ENCODE results near the gene SASH1. TPM values are rescaled to one million over a fixed set of nuclear protein-coding genes. Genes with fewer than 3 reads are reported as not detected.

The SASH1 gene
- total and polyA plus RNA-seq, 2 of the 8 experiments (the other 6 are each of a cell fraction or from before 2014, with no cell fraction given): 6.0 to 20.2 TPM

GRCh38 chr6:148329596-148330381 lies 12.8 kb upstream of the SASH1 start:
- no peaks in the 10 kb centered on the region for H4K20me1 ChIP-seq (replicated peaks in 1 of 2; ENCODE audit: control insufficient read depth in 1 of 2, insufficient read depth in 2 of 2, low read length in 2 of 2)
- no peak overlapping the region for H2BK12ac ChIP-seq (ENCODE audit: low read depth, low read length)
- no peak overlapping the region for H2AK5ac ChIP-seq (ENCODE audit: low read depth, low read length)
- H3K23me2 ChIP-seq (ENCODE audit: low read depth, low read length): no peaks in the 10 kb centered on the region
- no peak overlapping the region for H3K56ac ChIP-seq (replicated peaks; ENCODE audit: insufficient read length, low read depth, low read length)
- FAIRE-seq (no peak), DNase-seq (ENCODE audit: low read depth in 1 of 2, low spot score in 2 of 2) (no peak)
- no peak overlapping the region for H3K18ac ChIP-seq (ENCODE audit: extremely low read depth, low read length)
- H3K4me3 ChIP-seq (ENCODE audit: extremely low read depth in 1 of 4, insufficient read depth in 2 of 4, low read depth in 3 of 4, low read length in 4 of 4): no peak overlapping the region
- H3K79me2 ChIP-seq (ENCODE audit: control insufficient read depth in 1 of 2, insufficient read depth in 2 of 2, low read length in 2 of 2): no peaks in the 10 kb centered on the region
- H2BK20ac ChIP-seq (ENCODE audit: low read length): no peak overlapping the region
- H4K5ac ChIP-seq (ENCODE audit: insufficient read length, low read depth, low read length): no peak overlapping the region
- POLR2A ChIA-PET (ENCODE audit: partially characterized antibody): no interaction called here
- no peak overlapping the region for H2BK5ac ChIP-seq (ENCODE audit: low read depth, low read length)
- no peaks in the 10 kb centered on the region for H3K36me3 ChIP-seq (ENCODE audit: control insufficient read depth in 2 of 4, insufficient read depth in 4 of 4, low read length in 3 of 4)
- H3K27me3 ChIP-seq (replicated peaks in 1 of 4; ENCODE audit: control insufficient read depth in 3 of 4, extremely low read depth in 1 of 4, insufficient read depth in 3 of 4, low read length in 3 of 4): no peaks in the 10 kb centered on the region
- no peak overlapping the region for H2BK15ac ChIP-seq (ENCODE audit: low read length)
- 90 to 100% methylated on average over 1 to 7 of the region's 7 CpGs for WGBS, 2 experiments (ENCODE audit: extremely low coverage in 1 of 2, insufficient coverage in 1 of 2, insufficient read length in 1 of 2, insufficient replicate concordance in 2 of 2, low coverage in 1 of 2, low lambda C conversion rate in 2 of 2, missing lambda C conversion rate in 1 of 2)
- no peak overlapping the region for H4K8ac ChIP-seq (ENCODE audit: extremely low read depth, insufficient read depth, low read length)
- H3K4ac ChIP-seq (replicated peaks; ENCODE audit: insufficient read length, low read depth, low read length): no peak overlapping the region
- peaks cover 0 to 2% (median 0%) of the 10 kb centered on the region in 4 experiments; a peak in 1 of 7 replicates for H3K4me1 ChIP-seq (replicated peaks in 1 of 4; ENCODE audit: control insufficient read depth in 3 of 4, insufficient read depth in 4 of 4, low read length in 3 of 4)
- H3K79me1 ChIP-seq (ENCODE audit: low read depth, low read length): no peaks in the 10 kb centered on the region
- H2AFZ ChIP-seq (ENCODE audit: low read length): no peak overlapping the region
- no peak overlapping the region for H3K23ac ChIP-seq (ENCODE audit: insufficient read length)
- CTCF ChIA-PET (ENCODE audit: partially characterized antibody): interaction anchor here (1.3 to 1.9 kb wide), 4 partner anchors 16 to 149 kb away, joined by 4 to 7 read pairs (median 4); no protein-coding TSS in a partner anchor
- no peak overlapping the region for H3K9ac ChIP-seq (replicated peaks in 1 of 4; ENCODE audit: extremely low read depth in 1 of 4, low read depth in 3 of 4, low read length in 3 of 4)
- H3K14ac ChIP-seq (ENCODE audit: insufficient read length): no peak overlapping the region
- H2BK120ac ChIP-seq (replicated peaks; ENCODE audit: low read depth, low read length): no peak overlapping the region
- H4K91ac ChIP-seq (replicated peaks; ENCODE audit: insufficient read length, low read length): no peak overlapping the region
- no peaks in the 10 kb centered on the region for H3K9me3 ChIP-seq (ENCODE audit: insufficient read depth in 2 of 2, low read depth in 1 of 2, low read length in 1 of 2)
- H3K27ac ChIP-seq (ENCODE audit: low read depth, low read length): no peak overlapping the region
- H3K4me2 ChIP-seq (ENCODE audit: insufficient read depth in 1 of 2, low read depth in 2 of 2, low read length in 2 of 2): no peak overlapping the region
- no peak for TF ChIP-seq SP4 (IDR thresholded peaks at IDR 0.05; ENCODE audit: low read length)
- no peak for TF ChIP-seq NANOG (IDR thresholded peaks at IDR 0.05; ENCODE audit: insufficient read depth, low read depth, low read length, poor library complexity, severe bottlenecking)
- no peak for TF ChIP-seq SP2 (IDR thresholded peaks at IDR 0.05; ENCODE audit: low read length)
- no peak for TF ChIP-seq NRF1 (IDR thresholded peaks at IDR 0.05; ENCODE audit: low read depth, low read length)
- no peak for TF ChIP-seq USF2 (IDR thresholded peaks at IDR 0.05; ENCODE audit: low read length)
- TF ChIP-seq KDM5A (IDR thresholded peaks at IDR 0.05; ENCODE audit: low read length): no peak
- no peak for TF ChIP-seq JUN (IDR thresholded peaks at IDR 0.05; ENCODE audit: low read depth, low read length)
- no peak for TF ChIP-seq ASH2L (IDR thresholded peaks at IDR 0.05; ENCODE audit: low read length)
- TF ChIP-seq KDM4A (IDR thresholded peaks at IDR 0.05; ENCODE audit: low read depth, low read length, severe bottlenecking): no peak
- TF ChIP-seq PHF8 (conservative IDR thresholded peaks at IDR 0.05; ENCODE audit: low read depth, low read length): no peak
- TF ChIP-seq BACH1 (IDR thresholded peaks at IDR 0.05; ENCODE audit: low read length): no peak
- no peak for TF ChIP-seq GTF2F1 (IDR thresholded peaks at IDR 0.05; ENCODE audit: borderline replicate concordance, low read depth, low read length)
- no peak for TF ChIP-seq BCL11A (IDR thresholded peaks at IDR 0.05; ENCODE audit: low read depth in 2 of 2, low read length in 2 of 2)

Data from H1 (cell line).